Aorta (tissue), 5 donors: ENCODE data around the gene PCDHGC4. TPM values are rescaled to one million over a fixed set of nuclear protein-coding genes. Genes with fewer than 3 reads are reported as not detected.

Experiments used
- ATAC-seq: fragments of 200-7000 bp; cut with Tn5 transposase; one replicate; pipeline ENCODE4 v1.9.1; 2022; ENCODE audit warnings: moderate library complexity; ENCODE audit not compliant: low FRiP score
- DNase-seq, 2 donors: peaks; one replicate each; pipeline ENCODE4 v3.0.0-alpha.2; 2020
- H3K27ac ChIP-seq, 2 donors: one replicate each; pipeline ENCODE4 v1.5.1; 2013; ENCODE audit warnings: low read length in 2 of 2, mild to moderate bottlenecking in 2 of 2, moderate library complexity in 2 of 2, control low read depth in 1 of 2, inconsistent platforms in 1 of 2, low read depth in 1 of 2
- H3K27me3 ChIP-seq, 2 donors: one replicate each; pipeline ENCODE4 v1.6.1; 2013; ENCODE audit warnings: control low read depth in 1 of 2, low read length in 1 of 2, mild to moderate bottlenecking in 1 of 2, moderate library complexity in 1 of 2; ENCODE audit not compliant: insufficient read depth in 2 of 2, control insufficient read depth in 1 of 2
- H3K36me3 ChIP-seq, 2 donors: one replicate each; pipeline ENCODE4 v1.6.1; 2013; ENCODE audit warnings: control low read depth in 1 of 2, low read length in 1 of 2, mild to moderate bottlenecking in 1 of 2; ENCODE audit not compliant: insufficient read depth in 2 of 2, control insufficient read depth in 1 of 2
- H3K4me1 ChIP-seq, 2 donors: one replicate each; pipeline ENCODE4 v1.6.1; 2013; ENCODE audit warnings: low read length in 2 of 2, control low read depth in 1 of 2, mild to moderate bottlenecking in 1 of 2, moderate library complexity in 1 of 2; ENCODE audit not compliant: insufficient read depth in 2 of 2, control insufficient read depth in 1 of 2
- H3K4me3 ChIP-seq, 2 donors: one replicate each; pipeline ENCODE4 v1.5.1; 2013; ENCODE audit warnings: low read length in 2 of 2, control low read depth in 1 of 2, mild to moderate bottlenecking in 1 of 2
- H3K9me3 ChIP-seq: one replicate; pipeline ENCODE4 v1.6.1; 2013; ENCODE audit warnings: mild to moderate bottlenecking, low read length; ENCODE audit not compliant: control insufficient read depth
- WGBS, 2 donors: extraction: QIAGEN DNeasy Blood & Tissue Kit; methylation state at CpG; one replicate each; pipeline ENCODE4 v1.1.7; 2013; 5-methylcytosine and 5-hydroxymethylcytosine counted together
- intact Hi-C, 2 donors: fragments of 100-400 bp; cut with DNase I; formaldehyde crosslinking; loops; one replicate each; pipeline versions ENCODE4 v1.14.2 to v1.15.0; 2022
- polyA plus RNA-seq, 2 donors: library from polyadenylated mRNA; stranded (reverse); fragments of 200-250 nt; gene quantifications; one replicate each; pipeline ENCODE4 v1.2.3, GENCODE V29; 2013
- total RNA-seq, 2 donors: library from RNA; stranded (reverse); fragmentation: NEBNext Ultra II Directional; extraction: Animal tissue kit (Norgen Biotek cat#: 25700); gene quantifications; one replicate each; pipeline ENCODE4 v1.2.1, GENCODE V29; 2021
- donor health status: healthy with polysubstance abuse.
- donor health status: Bipolar disorder and iron deficiency.
- donor health status: DM: no; HTN: no; CAD: no.
- donor health status: DM: no; HTN: no; CAD: no.
- donor health status: DM: yes; HTN: yes; CAD: no.

The PCDHGC4 gene
- total and polyA plus RNA-seq, 4 donors: 0.05 to 6.1 (median 1.6) TPM

DNA sequence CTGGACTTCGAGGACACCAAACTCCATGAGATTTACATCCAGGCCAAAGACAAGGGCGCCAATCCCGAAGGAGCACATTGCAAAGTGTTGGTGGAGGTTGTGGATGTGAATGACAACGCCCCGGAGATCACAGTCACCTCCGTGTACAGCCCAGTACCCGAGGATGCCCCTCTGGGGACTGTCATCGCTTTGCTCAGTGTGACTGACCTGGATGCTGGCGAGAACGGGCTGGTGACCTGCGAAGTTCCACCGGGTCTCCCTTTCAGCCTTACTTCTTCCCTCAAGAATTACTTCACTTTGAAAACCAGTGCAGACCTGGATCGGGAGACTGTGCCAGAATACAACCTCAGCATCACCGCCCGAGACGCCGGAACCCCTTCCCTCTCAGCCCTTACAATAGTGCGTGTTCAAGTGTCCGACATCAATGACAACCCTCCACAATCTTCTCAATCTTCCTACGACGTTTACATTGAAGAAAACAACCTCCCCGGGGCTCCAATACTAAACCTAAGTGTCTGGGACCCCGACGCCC is 7.7 kb upstream of the PCDHGC4 start:
- ATAC-seq: no peak
- peaks cover 0 to 12% of the 10 kb centered on the region in 2 donors for H3K4me1 ChIP-seq
- DNase-seq: no peak
- no peaks in the 10 kb centered on the region for H3K36me3 ChIP-seq
- H3K4me3 ChIP-seq: peak overlapping the region; percentile 6 to 47
- no peaks in the 10 kb centered on the region for H3K27me3 ChIP-seq
- WGBS, 2 donors: 22 to 30% methylated on average over 24 of the region's 24 CpGs
- H3K9me3 ChIP-seq: no peaks in the 10 kb centered on the region
- H3K27ac ChIP-seq: no peak overlapping the region
- intact Hi-C loops: loop anchor here (2.0 to 5.0 kb wide), 3 partner anchors 35 to 84 kb away; no protein-coding TSS in a partner anchor

DNA sequence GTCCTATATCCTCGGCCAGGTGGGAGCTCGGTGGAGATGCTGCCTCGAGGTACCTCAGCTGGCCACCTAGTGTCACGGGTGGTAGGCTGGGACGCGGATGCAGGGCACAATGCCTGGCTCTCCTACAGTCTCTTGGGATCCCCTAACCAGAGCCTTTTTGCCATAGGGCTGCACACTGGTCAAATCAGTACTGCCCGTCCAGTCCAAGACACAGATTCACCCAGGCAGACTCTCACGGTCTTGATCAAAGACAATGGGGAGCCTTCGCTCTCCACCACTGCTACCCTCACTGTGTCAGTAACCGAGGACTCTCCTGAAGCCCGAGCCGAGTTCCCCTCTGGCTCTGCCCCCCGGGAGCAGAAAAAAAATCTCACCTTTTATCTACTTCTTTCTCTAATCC is 7.0 kb upstream of the PCDHGC4 start:
- H3K4me3 ChIP-seq: peak overlapping the region in 1 of 2 donors; percentile 47
- H3K4me1 ChIP-seq: peaks cover 0 to 12% of the 10 kb centered on the region in 2 donors
- H3K9me3 ChIP-seq: no peaks in the 10 kb centered on the region
- intact Hi-C loops: loop anchor here (2.0 to 5.0 kb wide), 3 partner anchors 34 to 83 kb away; no protein-coding TSS in a partner anchor
- ATAC-seq: no peak
- H3K27me3 ChIP-seq: no peaks in the 10 kb centered on the region
- no peaks in the 10 kb centered on the region for H3K36me3 ChIP-seq
- H3K27ac ChIP-seq: no peak overlapping the region
- 60 to 64% methylated on average over 13 of the region's 13 CpGs for WGBS, 2 donors
- no peak for DNase-seq

GRCh38 chr5:141478321-141478945 is 6.4 kb upstream of the PCDHGC4 start:
- H3K4me1 ChIP-seq: peaks cover 0 to 12% of the 10 kb centered on the region in 2 donors
- no peak overlapping the region for H3K27ac ChIP-seq
- WGBS, 2 donors: 44 to 46% methylated on average over 20 of the region's 20 CpGs
- no peaks in the 10 kb centered on the region for H3K9me3 ChIP-seq
- DNase-seq (no peak), ATAC-seq (no peak)
- intact Hi-C loops: loop anchor here in 1 of 2 donors (5.0 kb wide), 1 partner anchor 34 kb away; no protein-coding TSS in a partner anchor
- H3K4me3 ChIP-seq: peak overlapping the region in 1 of 2 donors; percentile 47
- H3K27me3 ChIP-seq: no peaks in the 10 kb centered on the region
- no peaks in the 10 kb centered on the region for H3K36me3 ChIP-seq

- Histone ChIP-seq H3K36me3 (no peaks in the 10 kb centered on the region), H3K4me3 (peak overlapping the region in 1 of 2 donors; percentile 43), H3K4me1 (peaks cover 0 to 21% of the 10 kb centered on the region in 2 donors), H3K27ac (no peak overlapping the region), H3K9me3 (no peaks in the 10 kb centered on the region), H3K27me3 (no peaks in the 10 kb centered on the region)
- no peak for ATAC-seq
- intact Hi-C loops: loop anchor here in 1 of 2 donors (5.0 kb wide), 1 partner anchor 33 kb away; no protein-coding TSS in a partner anchor
- DNase-seq: no peak
These were observed 5.1 kb upstream of the PCDHGC4 start for GRCh38 chr5:141479776-141480175.

GRCh38 chr5:141483902-141484301 is 928 bp upstream of the PCDHGC4 start:
- Histone ChIP-seq H3K27me3 (no peaks in the 10 kb centered on the region), H3K4me1 (peaks cover 0 to 13% of the 10 kb centered on the region in 2 donors), H3K9me3 (no peaks in the 10 kb centered on the region), H3K27ac (no peak overlapping the region), H3K4me3 (no peak overlapping the region), H3K36me3 (no peaks in the 10 kb centered on the region)
- DNase-seq: no peak
- WGBS, 2 donors: 46 to 48% methylated on average over 3 of the region's 3 CpGs
- ATAC-seq: no peak
- intact Hi-C loops: no loop called here

DNA sequence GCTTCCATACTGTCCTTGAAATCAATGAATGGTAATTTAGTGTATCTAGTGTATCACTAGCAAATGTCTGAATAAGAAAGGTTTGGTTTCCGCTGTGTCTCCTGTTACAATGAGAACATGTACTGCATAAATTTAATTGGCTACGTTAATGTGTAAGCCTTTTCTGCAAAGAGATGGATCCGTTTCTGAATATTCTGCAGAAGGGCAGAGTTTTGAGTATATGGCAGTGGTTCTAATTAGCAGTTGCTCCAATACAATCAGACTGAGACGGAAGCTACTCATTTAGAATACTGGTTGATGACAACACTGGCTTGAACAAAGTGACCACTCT is 555 bp upstream of the PCDHGC4 start:
- ATAC-seq: no peak
- Histone ChIP-seq H3K4me3 (peak overlapping the region; percentile 42 to 44), H3K27ac (no peak overlapping the region), H3K36me3 (no peaks in the 10 kb centered on the region), H3K27me3 (no peaks in the 10 kb centered on the region), H3K4me1 (peaks cover 0 to 13% of the 10 kb centered on the region in 2 donors), H3K9me3 (no peaks in the 10 kb centered on the region)
- intact Hi-C loops: no loop called here
- DNase-seq: no peak
- WGBS, 2 donors: 7 to 11% methylated on average over 4 of the region's 4 CpGs

- 65 to 67% methylated on average over 38 of the region's 38 CpGs for WGBS, 2 donors
- peak in 1 of 2 donors; percentile 78 for DNase-seq
- Histone ChIP-seq H3K4me3 (no peak overlapping the region), H3K4me1 (peaks cover 0 to 13% of the 10 kb centered on the region in 2 donors), H3K9me3 (no peaks in the 10 kb centered on the region), H3K36me3 (no peaks in the 10 kb centered on the region), H3K27ac (no peak overlapping the region), H3K27me3 (no peaks in the 10 kb centered on the region)
- no peak for ATAC-seq
- intact Hi-C loops: no loop called here
These were observed 658 bp downstream of the PCDHGC4 start for GRCh38 chr5:141485321-141486055.

DNA sequence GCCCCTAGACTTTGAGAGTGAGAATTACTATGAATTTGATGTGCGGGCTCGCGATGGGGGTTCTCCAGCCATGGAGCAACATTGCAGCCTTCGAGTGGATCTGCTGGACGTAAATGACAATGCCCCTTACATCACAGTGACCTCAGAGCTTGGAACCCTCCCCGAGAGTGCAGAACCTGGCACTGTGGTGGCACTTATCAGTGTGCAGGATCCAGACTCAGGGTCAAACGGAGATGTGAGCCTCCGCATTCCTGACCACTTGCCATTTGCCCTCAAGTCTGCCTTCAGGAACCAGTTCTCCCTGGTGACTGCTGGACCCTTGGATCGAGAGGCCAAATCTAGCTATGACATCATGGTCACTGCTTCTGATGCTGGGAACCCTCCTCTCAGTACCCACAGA is 1.3 kb downstream of the PCDHGC4 start:
- WGBS, 2 donors: 87 to 90% methylated on average over 9 of the region's 9 CpGs
- intact Hi-C loops: no loop called here
- H3K9me3 ChIP-seq: no peaks in the 10 kb centered on the region
- H3K27me3 ChIP-seq: no peaks in the 10 kb centered on the region
- no peak overlapping the region for H3K4me3 ChIP-seq
- H3K27ac ChIP-seq: no peak overlapping the region
- peaks cover 0 to 9% of the 10 kb centered on the region in 2 donors for H3K4me1 ChIP-seq
- no peak for ATAC-seq
- H3K36me3 ChIP-seq: no peaks in the 10 kb centered on the region
- DNase-seq: no peak
